ENCODE results near the gene WDTC1. TPM values are rescaled to one million over a fixed set of nuclear protein-coding genes. Genes with fewer than 3 reads are reported as not detected.
"Not testable (repeated sequence)": the region's sequence is repeated elsewhere in the genome, so short reads cannot be mapped to it uniquely, and the experiment has no call there.

WDTC1 gene, protein sequence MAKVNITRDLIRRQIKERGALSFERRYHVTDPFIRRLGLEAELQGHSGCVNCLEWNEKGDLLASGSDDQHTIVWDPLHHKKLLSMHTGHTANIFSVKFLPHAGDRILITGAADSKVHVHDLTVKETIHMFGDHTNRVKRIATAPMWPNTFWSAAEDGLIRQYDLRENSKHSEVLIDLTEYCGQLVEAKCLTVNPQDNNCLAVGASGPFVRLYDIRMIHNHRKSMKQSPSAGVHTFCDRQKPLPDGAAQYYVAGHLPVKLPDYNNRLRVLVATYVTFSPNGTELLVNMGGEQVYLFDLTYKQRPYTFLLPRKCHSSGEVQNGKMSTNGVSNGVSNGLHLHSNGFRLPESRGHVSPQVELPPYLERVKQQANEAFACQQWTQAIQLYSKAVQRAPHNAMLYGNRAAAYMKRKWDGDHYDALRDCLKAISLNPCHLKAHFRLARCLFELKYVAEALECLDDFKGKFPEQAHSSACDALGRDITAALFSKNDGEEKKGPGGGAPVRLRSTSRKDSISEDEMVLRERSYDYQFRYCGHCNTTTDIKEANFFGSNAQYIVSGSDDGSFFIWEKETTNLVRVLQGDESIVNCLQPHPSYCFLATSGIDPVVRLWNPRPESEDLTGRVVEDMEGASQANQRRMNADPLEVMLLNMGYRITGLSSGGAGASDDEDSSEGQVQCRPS
- 10 to 100 TPM; 38.5 to 43.3 TPM for total RNA-seq
- long read RNA-seq, partial matches to known transcripts = 1 of 6 reads
- long read RNA-seq, other reads (novel, unspliced or antisense) = 5 of 6 reads

DNA sequence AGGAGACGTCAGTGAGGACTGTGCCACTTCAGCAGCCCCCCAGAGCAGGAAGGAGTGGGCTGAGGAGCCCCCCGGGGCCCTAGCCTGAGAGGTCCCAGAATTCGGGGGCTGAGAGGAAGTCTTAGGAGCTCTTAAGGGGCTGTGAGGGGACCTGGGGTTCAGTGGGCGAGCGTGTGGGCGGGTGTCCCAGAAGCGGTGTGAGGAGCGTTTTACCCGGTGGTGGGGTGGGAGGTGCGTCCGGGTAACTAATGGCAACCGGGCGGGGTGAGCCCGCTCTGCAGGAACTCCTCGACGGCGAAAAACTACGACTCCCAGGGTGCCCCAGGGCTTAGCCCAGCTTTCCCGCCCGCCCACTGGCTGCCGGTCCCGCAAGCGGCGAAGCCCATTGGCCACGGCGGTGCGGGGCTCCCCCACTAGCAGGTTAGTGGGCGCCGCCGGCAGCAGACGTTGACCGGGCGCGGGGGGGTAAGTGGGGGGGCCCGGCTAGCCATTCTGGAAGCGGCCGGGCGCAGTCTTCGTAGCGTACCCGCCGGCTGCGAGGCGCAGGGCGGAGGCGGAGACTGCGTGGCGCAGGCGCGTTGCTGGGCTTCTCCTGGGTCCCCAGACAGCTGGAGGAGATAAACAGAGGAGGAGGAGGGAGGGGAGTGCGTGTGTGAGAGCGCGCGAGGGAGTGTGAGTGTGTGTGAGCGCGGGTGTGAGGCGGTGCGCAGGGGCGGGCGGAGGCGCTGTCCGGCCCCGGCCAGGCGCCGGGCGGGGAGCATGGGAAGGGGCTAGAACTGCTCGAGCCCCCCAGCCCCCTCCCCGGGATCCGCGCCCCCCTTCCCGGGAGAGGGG lies at the start of gene WDTC1:
TSS of gene WDTC1 (plus strand) at position 584 of the 834 bp plus-strand sequence. CDS start 26,423 bp downstream, outside the sequence.
- intact Hi-C loops (cut with DNase I, micrococcal nuclease) = no loop called here
- ATAC-seq = peak; percentile 96
- peak; percentile 97 for DNase-seq

DNA sequence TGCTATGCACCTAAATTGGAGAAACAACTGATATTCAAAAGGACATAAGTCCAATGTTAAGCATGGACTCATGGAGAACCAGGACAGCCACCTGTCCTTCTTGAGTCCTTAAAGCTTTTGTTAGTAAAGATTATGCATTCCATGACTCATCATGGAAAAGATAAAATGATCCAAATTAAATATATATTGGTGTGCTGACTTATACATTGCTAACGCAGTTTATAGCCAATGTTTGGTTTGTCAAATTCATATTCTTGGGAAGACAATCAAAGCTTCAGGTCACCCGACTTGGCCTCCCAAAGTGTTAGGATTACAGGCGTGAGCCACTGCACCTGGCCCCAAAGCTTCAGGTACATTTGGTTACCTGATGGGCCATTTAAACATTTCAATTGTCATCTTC lies 49.8 kb upstream of the WDTC1 start:
- ATAC-seq; DNase-seq; intact Hi-C loops (cut with DNase I, micrococcal nuclease): not testable (repeated sequence)

DNA sequence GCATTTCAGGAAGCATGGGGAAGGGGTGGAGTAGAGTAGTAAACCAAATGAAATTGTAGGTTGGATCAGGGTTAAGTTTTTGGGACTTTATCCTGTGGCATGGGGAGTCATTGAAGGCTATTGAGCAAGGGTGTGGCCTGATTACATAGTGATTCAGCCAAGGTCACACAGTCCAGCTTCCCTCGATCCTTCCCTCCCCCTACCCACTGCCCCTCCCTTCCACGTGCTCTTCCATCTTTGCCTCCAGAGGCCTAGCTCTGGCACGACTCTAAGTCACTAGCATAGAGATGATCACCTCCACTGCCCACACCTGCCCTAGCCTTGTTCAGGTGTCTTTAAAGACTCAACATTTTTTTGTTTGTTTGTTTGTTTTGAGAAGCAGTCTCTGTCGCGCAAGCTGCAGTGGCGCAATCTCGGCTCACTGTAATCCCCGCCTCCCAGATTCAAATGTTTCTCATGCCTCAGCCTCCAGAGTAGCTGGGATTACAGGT lies 42.3 kb upstream of the WDTC1 start:
- intact Hi-C loops (cut with DNase I, micrococcal nuclease) = no loop called here
- ATAC-seq = peak; percentile 91
- DNase-seq = peak; percentile 58 to 83

DNA sequence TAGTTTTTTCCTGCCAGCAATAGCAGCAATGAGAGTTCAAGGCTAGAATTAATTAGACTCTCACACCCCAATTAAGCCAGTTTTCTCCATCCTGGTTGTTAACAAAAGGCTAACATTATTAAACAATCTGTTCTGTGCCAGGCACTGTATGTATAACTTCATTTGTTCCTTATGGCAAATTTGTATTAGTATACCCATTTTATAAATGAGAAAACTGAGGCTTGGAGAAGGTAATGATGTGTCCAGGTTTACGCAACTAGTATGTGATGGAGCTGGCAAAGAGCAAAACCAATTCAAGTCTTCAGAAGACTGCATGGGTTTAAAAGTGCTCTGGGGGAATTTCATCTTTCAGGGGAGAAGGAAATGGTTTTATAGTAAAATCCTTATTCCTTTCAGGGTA lies 41.2 kb upstream of the WDTC1 start:
- no peak for DNase-seq
- ATAC-seq = no peak
- intact Hi-C loops (cut with DNase I, micrococcal nuclease) = no loop called here

DNA sequence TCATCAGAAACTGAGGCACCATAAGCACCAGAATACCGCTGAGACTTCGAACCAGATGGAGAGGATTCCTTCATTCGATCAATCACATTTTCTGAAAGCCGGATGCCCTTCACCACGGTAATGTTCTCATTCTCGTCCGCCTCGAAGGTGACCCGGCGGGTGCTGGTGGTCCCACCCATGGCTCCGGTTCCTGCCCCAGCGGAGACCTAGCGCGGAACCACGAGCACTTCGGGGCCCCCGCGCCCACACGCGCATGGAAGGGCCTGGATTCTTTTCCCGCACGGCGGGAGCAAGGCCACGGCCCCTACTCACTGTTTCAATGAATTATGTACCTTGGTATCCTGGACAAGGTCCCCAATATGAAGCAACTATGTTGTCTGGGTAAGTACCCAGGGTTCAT lies 33.1 kb upstream of the WDTC1 start:
- intact Hi-C loops (cut with DNase I, micrococcal nuclease) = no loop called here
- no peak for DNase-seq
- ATAC-seq = no peak

DNA sequence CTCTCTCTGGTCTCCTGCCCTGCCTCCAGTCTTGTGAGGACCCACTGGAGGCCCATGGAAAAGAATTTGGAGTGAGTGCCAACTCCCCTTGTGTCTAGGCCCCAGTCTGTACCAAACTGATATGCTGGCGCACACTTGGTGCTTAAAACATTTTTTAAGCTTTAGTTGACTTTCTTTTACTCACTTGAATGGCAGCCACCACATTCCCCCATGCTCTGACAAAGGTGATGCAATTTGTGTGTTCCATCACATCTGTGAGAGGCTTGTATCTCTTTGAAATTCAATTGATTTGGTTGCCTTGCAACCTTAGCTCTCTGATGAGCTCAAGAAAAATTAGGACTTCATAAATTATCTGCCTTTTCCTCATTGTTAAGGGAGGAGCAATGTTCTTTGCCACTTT lies 30.5 kb upstream of the WDTC1 start:
- intact Hi-C loops (cut with DNase I, micrococcal nuclease) = no loop called here
- DNase-seq (no peak), ATAC-seq (no peak)

DNA sequence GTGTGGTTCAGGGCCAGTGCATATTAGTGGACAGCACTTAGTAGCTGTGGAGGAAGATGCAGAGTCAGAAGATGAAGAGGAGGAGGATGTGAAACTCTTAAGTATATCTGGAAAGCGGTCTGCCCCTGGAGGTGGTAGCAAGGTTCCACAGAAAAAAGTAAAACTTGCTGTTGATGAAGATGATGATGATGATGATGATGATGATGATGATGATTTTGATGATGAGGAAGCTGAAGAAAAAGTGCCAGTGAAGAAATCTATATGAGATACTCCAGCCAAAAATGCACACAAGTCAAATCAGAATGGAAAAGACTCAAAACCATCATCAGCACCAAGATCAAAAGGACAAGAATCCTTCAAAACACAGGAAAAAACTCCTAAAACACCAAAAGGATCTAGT lies 27.2 kb upstream of the WDTC1 start:
- ATAC-seq; DNase-seq; intact Hi-C loops (cut with DNase I, micrococcal nuclease): not testable (repeated sequence)

DNA sequence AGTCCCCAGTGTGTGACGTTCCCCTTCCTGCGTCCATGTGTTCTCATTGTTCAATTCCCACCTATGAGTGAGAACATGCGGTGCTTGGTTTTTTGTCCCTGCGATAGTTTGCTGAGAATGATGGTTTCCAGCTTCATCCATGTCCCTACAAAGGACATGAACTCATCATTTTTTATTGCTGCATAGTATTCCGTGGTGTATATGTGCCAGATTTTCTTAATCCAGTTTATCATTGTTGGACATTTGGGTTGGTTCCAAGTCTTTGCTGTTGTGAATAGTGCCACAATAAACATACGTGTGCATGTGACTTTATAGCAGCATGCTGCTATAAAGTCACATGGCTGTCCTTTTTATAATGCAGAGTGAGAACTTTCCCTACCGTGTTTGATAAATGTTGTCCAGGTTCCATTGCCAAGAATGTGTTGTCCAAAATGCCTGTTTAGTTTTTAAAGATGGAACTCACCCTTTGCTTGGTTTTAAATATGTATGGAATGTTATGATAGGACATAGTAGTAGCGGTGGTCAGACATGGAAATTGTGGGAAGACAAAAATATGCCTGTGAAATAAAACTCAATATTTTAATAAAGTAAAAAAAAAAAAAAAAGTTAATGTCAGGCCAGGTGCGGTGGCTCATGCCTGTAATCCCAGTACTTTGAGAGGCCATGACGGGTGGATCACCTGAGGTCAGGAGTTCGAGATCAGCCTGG lies 26.1 kb upstream of the WDTC1 start:
- DNase-seq; intact Hi-C loops (cut with DNase I, micrococcal nuclease): not testable (repeated sequence)
- ATAC-seq = peak; percentile 81

DNA sequence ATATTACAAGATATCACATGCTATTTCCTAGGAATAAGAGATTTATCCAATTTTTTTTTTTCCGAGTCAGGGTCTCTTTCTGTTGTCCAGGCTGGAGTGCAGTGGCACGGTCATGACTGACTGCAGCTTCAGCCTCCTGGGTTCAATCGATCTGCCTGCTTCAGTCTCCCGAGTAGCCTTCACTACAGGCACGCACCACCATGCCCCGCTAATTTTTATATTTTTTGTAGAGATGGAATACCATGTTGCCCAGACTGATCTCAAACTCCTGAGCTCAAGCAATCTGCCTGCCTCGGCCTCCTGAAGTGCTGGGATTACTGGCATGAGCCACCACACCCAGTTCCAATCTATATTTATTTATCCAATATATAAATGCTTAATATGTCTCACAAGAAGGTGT lies 18.0 kb upstream of the WDTC1 start:
- DNase-seq = no peak
- no peak for ATAC-seq
- intact Hi-C loops (cut with DNase I, micrococcal nuclease) = no loop called here

DNA sequence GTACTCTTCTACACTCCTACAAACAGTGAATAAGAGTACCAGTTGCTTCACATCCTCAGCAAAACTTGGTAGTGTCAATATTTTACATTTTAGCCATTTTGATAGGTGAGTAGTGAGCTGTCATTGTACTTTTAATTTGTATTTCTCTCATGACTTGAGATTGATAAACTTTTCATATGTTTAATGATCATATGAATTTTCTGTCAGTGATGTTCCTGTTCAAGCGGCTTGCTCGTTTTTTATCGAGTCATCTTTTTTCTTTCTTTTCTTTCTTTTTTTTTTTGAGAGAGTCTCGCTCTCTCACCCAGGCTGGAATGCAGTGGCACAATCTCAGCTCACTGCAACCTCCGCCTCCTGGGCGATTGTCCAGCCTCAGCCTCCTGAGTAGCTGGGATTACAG lies 17.0 kb upstream of the WDTC1 start:
- no peak for DNase-seq
- intact Hi-C loops (cut with DNase I, micrococcal nuclease) = no loop called here
- no peak for ATAC-seq

DNA sequence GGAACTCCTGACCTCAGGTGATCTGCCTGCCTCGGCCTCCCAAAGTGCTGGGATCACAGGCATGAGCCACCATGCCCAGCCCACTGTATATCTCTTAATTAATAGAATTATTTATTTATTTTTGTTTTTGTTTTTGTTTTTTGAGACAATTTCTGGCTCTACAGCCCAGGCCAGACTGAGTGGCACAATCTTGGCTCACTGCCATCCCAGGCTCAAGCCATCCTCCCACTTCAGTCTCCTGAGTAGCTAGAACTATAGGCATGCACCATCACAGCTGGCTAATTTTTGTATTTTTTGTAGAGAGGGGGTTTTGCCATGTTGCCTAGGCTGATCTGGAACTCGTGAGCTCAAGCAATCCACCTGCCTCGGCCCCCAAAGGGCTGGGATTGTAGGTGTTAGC lies 15.7 kb upstream of the WDTC1 start:
- ATAC-seq (no peak), DNase-seq (no peak)
- intact Hi-C loops (cut with DNase I, micrococcal nuclease) = no loop called here

DNA sequence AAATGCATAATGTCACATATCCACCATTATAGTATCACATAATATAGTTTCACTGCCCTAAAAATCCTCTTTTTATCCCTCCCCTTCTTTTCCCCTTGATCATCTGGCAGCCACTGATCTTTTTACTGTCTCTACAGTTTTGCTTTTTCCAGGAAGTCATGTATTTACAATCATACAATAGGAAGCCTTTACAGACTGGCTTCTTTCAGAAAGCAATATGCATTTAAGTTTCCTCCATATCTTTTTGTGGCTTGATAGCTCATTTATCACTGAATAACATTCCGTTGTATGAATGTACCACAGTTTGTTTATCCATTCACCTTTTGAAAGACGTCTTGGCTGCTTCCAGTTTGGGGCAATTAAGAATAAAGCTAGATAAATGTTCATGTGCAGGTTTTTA lies 14.3 kb upstream of the WDTC1 start:
- ATAC-seq (peak; percentile 31), DNase-seq (no peak)
- intact Hi-C loops (cut with DNase I, micrococcal nuclease) = no loop called here

DNA sequence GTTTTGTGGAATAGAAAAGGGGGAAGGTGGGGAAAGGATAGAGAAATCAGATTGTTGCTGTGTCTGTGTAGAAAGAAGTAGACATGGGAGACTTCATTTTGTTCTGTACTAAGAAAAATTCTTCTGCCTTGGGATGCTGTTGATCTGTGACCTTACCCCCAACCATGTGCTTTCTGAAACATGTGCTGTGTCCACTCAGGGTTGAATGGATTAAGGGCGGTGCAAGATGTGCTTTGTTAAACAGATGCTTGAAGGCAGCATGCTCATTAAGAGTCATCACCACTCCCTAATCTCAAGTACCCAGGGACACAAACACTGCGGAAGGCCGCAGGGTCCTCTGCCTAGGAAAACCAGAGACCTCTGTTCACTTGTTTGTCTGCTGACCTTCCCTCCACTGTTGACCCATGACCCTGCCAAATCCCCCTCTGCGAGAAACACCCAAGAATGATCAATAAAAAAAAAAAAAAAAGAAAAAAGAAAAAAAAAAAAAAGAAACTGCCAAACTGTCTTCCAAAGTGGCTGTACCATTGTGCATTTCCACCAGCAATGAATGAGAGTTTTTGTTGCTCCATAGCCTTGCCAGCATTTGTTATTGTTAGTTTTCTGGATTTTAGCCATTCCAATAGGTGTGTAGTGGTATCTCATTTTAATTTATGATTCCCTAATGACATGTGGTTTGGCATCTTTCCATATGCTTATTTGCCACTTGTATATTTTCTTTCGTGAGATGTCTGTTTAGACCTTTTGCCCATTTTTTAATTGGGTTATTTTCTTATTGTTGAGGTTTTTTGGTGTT lies 13.5 kb upstream of the WDTC1 start:
- ATAC-seq; intact Hi-C loops (cut with DNase I, micrococcal nuclease); DNase-seq: not testable (repeated sequence)

DNA sequence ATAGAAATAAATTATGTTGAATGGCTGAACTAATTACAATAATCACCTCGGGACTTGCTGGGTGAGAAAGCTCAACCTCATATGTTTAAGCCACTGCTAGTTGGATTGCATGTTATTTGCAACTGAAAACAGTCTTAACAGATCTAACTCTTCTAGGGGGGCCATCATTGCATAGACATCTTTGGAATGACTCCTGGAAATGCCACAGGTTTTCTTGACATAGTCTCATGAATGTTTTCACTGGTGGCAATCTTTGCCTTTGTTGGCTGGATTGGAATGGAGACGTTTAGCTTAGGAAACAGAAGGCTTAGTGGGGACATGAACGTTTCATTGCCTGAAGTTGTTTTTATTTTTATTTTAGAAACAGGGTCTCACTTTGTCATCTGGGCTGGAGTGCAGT lies 8.8 kb upstream of the WDTC1 start:
- intact Hi-C loops (cut with DNase I, micrococcal nuclease) = no loop called here
- DNase-seq (no peak), ATAC-seq (no peak)

DNA sequence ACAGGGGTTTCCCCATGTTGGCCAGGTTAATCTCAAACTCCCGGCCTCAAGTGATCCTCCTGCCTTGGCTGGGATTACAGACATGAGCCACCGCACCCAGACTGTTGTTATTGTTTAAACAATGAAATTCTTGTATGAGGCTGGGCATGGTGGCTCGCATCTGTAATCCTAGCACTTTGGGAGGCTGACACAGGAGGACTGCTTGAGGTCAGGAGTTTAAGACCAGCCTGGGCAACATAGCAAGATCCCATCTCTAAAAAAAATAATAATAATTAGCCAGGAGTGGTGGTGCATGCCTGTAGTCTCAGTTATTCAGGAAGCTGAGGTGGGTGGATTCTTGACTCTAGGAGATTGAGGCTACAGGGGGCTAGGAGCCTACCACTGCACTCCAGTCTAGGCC lies 6.7 kb upstream of the WDTC1 start:
- intact Hi-C loops (cut with DNase I, micrococcal nuclease) = no loop called here
- ATAC-seq (no peak), DNase-seq (no peak)

DNA sequence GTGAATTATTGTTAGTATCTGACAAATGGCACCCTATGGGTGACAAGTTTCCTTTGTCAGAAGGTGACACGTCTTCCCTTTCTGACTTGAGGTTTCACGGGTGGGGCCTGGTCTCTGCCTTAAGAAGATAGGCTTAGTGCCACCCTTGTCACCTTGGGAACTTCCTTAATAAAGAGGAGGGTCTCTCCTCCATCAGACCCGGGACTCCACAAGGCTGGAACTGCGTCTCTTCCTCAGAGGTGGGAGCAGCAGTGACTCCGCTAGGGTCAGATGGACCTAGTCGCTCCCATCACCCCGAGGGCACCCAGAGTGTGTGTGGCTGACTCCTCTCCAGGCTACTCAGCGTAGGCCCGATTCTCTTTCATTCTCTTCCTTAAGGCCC lies 774 bp upstream of the WDTC1 start:
- ATAC-seq (no peak), DNase-seq (peak in 1 of 2 donors; percentile 25)
- intact Hi-C loops (cut with DNase I, micrococcal nuclease) = no loop called here

DNA sequence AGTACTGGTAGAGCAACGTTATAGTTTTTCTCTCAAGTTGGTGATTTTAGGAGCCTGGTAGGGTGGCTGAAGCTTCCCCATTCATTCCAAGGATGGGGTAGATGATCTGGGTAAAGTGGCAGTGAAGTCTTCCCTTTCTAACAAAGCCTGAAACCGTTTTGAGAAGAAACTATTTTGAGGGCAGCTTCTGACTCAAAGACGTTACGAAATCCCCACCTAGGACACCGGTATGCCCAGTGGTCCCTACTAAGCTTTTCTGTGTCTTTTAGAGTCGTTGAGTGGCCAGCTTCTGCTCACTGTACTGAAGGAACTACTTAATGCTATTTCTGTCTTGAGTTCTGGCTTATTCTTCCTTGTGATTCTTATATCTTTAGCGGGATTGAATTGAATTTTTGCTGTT lies 1.4 kb downstream of the WDTC1 start:
- DNase-seq = no peak
- ATAC-seq = no peak
- intact Hi-C loops (cut with DNase I, micrococcal nuclease) = no loop called here

DNA sequence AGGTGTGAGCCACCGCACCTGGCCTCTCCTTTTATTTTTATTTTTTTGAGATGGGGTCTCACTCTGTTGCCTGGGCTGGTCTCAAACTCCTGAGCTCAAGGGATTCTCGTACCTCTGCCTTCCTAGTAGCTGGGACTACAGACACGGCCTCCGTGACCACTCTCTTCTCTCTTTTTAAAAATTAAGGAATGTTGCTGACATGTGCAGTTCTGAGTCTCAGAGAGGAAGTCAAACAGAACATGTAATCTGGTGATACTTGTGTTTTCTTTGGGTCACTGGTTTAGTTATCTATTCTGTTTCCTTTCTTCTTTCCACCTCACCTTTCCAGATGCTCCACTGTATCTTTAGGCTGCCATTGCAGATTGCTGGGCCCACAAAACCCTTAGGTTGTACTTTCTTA lies 2.7 kb downstream of the WDTC1 start:
- intact Hi-C loops (cut with DNase I, micrococcal nuclease) = no loop called here
- ATAC-seq (no peak), DNase-seq (no peak)
